ENCODE results near the gene TOE1. TPM values are rescaled to one million over a fixed set of nuclear protein-coding genes. Genes with fewer than 3 reads are reported as not detected.

Gene TOE1
- total RNA-seq, 1 experiment from 2014 or later: 18.2 TPM

DNA sequence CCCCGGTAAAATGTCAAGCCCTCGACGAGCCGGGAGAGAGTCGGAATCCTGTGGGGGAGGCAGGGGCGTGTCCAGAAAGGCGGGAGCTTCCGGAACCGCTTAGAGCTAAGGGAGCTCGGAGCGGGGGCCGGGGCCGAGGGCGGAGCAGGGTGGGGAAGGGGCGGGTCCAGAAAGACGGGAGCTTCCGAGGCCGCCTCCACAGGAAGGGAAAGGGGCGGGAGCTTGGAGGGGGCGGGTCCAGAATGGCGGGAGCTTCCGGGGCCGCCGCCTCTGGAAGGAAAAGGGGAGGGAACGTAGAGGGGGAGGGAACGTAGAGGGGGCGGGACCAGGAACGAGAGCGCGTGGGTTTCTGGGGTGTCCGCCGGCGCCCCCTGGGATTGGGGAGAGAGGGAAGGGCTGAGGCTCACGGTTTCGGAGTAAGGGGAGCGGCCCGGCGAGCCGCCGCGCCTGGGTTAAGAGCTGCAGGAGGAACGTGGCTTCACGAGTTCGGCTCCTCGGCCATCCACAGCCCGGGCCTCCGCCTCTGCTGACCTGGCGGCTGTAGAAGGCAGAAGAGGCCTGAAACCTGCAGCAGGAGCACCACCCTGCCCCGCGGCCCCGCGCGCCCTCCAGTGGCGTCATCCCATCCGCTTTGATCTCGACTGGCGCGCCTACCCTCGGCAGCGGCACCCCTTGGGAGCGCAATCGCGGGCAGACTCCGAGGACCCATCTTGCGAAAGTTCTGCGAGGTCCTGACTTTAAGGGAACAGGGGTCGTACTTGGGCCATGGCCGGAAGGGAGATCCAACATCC is 36.3 kb upstream of the TOE1 start:
- POLR2A ChIA-PET (ENCODE audit: unreplicated experiment): interaction anchor here (0.6 to 1.1 kb wide), 21 partner anchors 10 to 831 kb away, joined by 3 to 85 read pairs (median 10); partner anchors contain the start of genes HECTD3, MUTYH, PLK3 and TESK2
- Histone ChIP-seq H3K27ac (ENCODE audit: low read length) (peak overlapping the region; percentile 71), H3F3A (ENCODE audit: low read length, unreplicated experiment) (peaks cover 7% of the 10 kb centered on the region), H3K4me2 (ENCODE audit: low read length) (peak overlapping the region; percentile 95), H2AFZ (ENCODE audit: low read length) (peak overlapping the region; percentile 79), H3K79me2 (ENCODE audit: low read length) (0 out of 2 replicates have a peak, but pooled peaks cover 5% of the 10 kb centered on the region), H3K9me3 (ENCODE audit: low read length) (no peaks in the 10 kb centered on the region), H3K9ac (ENCODE audit: low read length) (peak overlapping the region; percentile 92), H4K20me1 (ENCODE audit: low read length) (no peaks in the 10 kb centered on the region), H3K27me3 (ENCODE audit: low read length) (no peaks in the 10 kb centered on the region), H3K4me3 (ENCODE audit: low read length) (peak overlapping the region; percentile 73), H3K9me2 (replicated peaks; ENCODE audit: low read length) (no peaks in the 10 kb centered on the region), H3K4me1 (ENCODE audit: insufficient read depth, low read length) (peaks cover 22% of the 10 kb centered on the region), H3K36me3 (ENCODE audit: low read depth, low read length) (no peaks in the 10 kb centered on the region)
- BruUV-seq (replicated peaks): TSS peak; percentile 92
- peak; percentile 98 for DNase-seq
- intact Hi-C loops (cut with micrococcal nuclease): loop anchor here (1.0 to 5.0 kb wide), 6 partner anchors 37 to 511 kb away; partner anchors contain the start of genes MUTYH, TESK2, TOE1 and UROD
- TF ChIP-seq, protein P1, sequence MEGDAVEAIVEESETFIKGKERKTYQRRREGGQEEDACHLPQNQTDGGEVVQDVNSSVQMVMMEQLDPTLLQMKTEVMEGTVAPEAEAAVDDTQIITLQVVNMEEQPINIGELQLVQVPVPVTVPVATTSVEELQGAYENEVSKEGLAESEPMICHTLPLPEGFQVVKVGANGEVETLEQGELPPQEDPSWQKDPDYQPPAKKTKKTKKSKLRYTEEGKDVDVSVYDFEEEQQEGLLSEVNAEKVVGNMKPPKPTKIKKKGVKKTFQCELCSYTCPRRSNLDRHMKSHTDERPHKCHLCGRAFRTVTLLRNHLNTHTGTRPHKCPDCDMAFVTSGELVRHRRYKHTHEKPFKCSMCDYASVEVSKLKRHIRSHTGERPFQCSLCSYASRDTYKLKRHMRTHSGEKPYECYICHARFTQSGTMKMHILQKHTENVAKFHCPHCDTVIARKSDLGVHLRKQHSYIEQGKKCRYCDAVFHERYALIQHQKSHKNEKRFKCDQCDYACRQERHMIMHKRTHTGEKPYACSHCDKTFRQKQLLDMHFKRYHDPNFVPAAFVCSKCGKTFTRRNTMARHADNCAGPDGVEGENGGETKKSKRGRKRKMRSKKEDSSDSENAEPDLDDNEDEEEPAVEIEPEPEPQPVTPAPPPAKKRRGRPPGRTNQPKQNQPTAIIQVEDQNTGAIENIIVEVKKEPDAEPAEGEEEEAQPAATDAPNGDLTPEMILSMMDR (conservative IDR thresholded peaks at IDR 0.05; ENCODE audit: low read depth, low read length): peak; percentile 78
- TF ChIP-seq EZH2 (IDR thresholded peaks at IDR 0.05; ENCODE audit: low read length, unreplicated experiment): no peak
- CTCF ChIA-PET: interaction anchor here (0.6 to 1.4 kb wide), 19 partner anchors 11 to 504 kb away, joined by 3 to 38 read pairs (median 6); partner anchors contain the start of genes CCDC17, HECTD3, MUTYH and PLK3
- ATAC-seq: peak; percentile 90

DNA sequence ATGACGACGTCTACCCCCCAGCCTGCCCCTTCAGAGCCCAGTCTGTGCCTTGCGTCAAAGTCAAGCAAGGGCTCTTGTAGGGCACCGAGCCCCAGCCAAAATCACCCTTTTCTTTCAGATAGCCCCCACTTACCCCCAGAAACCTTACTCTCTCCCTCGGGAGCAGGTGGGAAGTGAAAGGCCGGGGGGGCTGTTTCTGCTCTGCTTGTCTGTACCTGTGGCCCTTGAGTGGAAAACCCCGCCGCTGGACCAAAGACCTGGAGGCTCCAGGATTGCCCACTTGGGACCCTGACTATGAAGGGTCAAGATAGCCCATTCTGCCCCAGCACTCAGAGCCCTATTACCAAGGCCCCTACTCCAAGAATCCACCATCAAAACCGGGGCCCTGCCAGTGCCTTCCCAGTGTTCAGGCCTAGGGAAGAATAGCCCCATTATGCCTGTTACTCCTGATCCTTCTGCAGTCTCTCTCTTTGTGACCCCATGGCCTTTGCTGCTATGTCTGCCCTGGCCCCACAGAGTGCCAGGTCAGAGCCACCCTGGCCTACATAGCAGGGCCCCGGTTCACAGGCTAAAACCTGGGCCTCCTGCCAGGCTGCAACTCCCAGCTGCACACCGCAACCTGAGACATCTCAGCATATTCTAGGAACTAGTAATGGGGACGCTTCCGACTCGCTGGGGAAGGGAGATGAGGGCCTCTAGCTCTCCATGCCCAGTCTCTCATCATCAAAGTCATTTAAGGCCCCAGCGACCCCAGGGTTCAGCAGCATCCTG is 35.5 kb upstream of the TOE1 start:
- ChIA-PET CTCF (interaction anchor here (1.4 kb wide), 1 partner anchor 290 kb away, joined by 26 read pairs; no protein-coding TSS in a partner anchor), POLR2A (ENCODE audit: unreplicated experiment) (no interaction called here)
- TF ChIP-seq, protein P1 (conservative IDR thresholded peaks at IDR 0.05; ENCODE audit: low read depth, low read length): no peak
- no peak for TF ChIP-seq EZH2phosphoT487 (IDR thresholded peaks at IDR 0.05; ENCODE audit: borderline replicate concordance, low read length)
- TF ChIP-seq EZH2 (IDR thresholded peaks at IDR 0.05; ENCODE audit: low read length, unreplicated experiment): no peak
- Histone ChIP-seq H4K20me1 (ENCODE audit: low read length) (no peaks in the 10 kb centered on the region), H3K79me2 (ENCODE audit: low read length) (0 out of 2 replicates have a peak, but pooled peaks cover 5% of the 10 kb centered on the region), H3K9me3 (ENCODE audit: low read length) (no peaks in the 10 kb centered on the region), H3K36me3 (ENCODE audit: low read depth, low read length) (no peaks in the 10 kb centered on the region), H3F3A (ENCODE audit: low read length, unreplicated experiment) (peaks cover 7% of the 10 kb centered on the region), H3K27ac (ENCODE audit: low read length) (peak overlapping the region; percentile 71), H3K4me1 (ENCODE audit: insufficient read depth, low read length) (peaks cover 22% of the 10 kb centered on the region), H2AFZ (ENCODE audit: low read length) (peak overlapping the region; percentile 73), H3K27me3 (ENCODE audit: low read length) (no peaks in the 10 kb centered on the region), H3K4me3 (ENCODE audit: low read length) (peak overlapping the region; percentile 67), H3K9ac (ENCODE audit: low read length) (peak overlapping the region; percentile 92), H3K9me2 (replicated peaks; ENCODE audit: low read length) (no peaks in the 10 kb centered on the region), H3K4me2 (ENCODE audit: low read length) (peak overlapping the region; percentile 95)
- ATAC-seq (no peak), DNase-seq (peak; percentile 20)
- no TSS peak for BruUV-seq (replicated peaks)
- intact Hi-C loops (cut with micrococcal nuclease): loop anchor here (5.0 kb wide), 3 partner anchors 57 to 512 kb away; no protein-coding TSS in a partner anchor
